ENCODE measurements around the gene MGAT5.
A peak's percentile ranks its signal among the peaks of the same experiment; 100 is the strongest.

The MGAT5 gene

DNA sequence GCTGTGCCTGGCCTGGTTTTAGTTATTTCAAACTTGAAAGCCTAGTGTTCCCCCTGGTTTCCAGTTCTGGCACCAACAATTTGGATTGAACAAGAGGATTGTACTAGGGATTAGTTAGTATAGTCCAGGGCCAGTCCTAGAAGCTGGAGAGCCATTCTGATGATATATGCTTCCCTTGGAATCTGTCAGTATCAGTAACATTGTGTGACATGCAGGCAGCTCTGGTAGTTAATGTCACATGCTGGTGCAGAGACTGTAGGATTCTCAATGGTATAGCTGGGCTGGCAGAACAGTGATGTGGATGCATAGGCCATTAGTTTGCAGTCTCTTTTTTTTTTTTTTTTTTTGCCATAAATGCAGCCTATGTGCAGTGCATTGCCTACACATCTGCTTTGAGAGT lies 3.6 kb downstream of the MGAT5 start:
- DNase-seq, result no peak

DNA sequence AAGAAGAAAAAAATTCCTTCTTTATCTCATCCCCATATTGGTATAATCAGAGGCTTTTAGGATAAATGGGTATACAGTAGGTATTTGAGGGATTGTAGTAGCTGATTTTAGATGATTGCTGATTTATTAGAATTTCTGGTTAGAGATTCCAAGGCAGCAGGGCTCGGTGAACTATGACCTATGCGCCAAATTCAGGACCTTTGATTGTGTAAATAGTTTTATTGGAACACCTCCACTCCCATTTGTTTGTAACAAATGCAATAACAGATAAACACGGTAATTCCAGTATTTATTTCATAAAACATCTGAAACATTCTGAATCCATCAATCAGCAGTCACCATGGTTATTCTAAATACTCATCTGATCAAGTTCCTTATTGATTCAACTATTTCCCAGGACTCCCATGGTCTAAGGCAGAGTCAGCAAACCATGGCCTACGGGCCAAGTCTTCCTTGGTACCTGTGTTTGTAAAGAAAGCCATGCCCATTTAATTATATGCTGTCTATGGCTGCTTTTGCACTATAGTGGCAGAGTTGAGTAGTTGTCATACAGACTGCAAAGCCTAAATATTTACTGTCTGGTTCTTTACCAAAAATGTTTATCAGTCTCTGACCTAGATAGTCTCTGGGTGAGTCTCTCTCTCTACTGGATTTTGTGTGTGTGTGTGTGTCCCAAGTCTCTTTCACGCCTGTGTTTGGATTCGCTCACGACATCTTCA lies 4.3 kb downstream of the MGAT5 start:
- DNase-seq, result no peak

DNA sequence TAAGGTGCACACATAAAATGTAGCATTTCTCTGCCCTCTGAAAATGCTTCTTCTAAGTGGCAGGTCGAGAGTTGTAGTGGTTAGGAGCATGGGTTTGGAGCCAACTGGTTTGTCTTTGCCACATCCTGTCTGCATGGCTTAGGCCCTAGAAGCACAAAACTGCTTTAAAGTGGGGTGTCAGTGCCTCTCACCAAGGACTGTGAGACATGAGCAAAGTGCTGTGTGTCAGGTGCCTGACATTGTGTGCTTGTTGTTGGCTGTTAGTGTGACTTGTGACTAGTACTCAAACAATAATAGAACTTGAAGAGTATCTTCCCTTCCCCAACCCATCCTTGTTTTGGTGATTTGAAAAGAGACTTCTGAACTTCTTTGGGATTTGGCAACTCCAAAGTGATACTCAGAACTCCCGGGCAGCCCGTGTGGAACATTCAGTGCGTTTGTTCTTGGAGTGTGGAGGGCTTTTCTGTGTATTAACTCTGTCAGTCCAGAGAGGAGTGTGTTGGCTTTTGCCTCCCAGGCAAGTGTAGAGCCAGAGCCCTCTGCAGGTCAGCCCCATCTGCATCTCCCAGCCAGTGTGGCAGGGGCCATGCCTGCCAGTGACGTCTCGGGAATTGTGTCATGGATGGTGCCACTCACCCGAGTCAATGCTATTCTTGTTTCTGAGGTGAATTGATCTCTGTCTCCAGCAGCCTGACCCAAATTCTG lies 5.0 kb downstream of the MGAT5 start:
- DNase-seq, result no peak

DNA sequence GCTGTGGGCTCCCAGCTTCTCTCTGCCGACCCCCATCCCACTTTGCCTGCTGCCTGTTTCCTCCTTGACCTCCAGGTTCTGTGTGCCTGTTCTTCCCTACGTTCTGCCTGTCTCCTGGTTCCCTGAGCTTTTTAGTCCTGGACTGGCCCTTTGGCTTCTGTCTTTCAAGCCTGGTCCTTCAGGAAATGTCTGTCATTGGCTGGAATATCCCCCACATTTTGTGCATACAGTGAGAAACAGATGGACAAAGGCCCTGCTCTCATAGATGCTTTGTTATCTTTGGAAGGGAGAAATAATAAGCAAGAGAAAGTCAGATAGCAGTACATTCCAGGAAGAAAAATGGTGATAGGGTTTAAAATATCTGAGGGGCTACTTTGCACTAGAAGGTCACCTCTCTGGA lies 5.7 kb downstream of the MGAT5 start:
- no peak for DNase-seq

DNA sequence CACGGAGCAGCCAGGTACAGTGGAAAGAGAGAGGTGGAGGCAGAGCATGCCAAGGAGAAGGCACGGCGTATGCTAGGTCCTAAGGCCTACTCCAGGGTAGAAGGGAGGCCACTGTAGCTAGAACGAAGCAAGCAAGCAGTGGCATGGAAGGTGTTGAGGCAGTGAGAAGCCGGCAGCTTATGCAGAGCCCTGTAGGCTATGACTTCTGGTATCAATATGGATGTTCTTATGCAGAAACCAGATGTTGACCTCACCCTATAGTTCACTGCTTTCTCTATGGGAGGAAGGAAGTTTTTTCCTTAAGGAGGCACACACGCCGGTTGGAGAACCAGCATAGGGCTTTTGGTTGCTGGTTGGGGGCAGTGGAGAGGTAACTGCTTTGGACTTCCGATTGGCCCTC lies 6.1 kb downstream of the MGAT5 start:
- DNase-seq, result no peak

DNA sequence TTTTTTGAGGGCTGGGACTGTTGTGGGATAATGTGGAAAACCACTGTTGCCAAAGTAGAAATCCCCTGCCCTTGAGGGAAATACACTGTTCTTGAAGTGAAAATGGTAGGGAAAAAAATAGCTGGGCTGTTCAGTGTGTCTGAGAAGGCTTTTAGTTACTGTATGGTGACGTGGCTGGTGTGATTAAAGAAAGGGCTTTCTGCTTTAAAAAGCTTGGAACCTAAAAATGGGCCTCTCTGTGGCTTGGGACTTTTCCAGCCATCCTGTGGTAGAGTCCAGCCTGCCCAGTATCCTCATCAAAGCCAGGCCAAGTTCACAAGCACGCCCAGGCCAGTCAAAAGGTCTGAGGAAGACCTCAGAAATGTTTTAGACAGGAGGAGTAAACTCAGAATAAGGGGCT lies 6.8 kb downstream of the MGAT5 start:
- DNase-seq, result no peak

DNA sequence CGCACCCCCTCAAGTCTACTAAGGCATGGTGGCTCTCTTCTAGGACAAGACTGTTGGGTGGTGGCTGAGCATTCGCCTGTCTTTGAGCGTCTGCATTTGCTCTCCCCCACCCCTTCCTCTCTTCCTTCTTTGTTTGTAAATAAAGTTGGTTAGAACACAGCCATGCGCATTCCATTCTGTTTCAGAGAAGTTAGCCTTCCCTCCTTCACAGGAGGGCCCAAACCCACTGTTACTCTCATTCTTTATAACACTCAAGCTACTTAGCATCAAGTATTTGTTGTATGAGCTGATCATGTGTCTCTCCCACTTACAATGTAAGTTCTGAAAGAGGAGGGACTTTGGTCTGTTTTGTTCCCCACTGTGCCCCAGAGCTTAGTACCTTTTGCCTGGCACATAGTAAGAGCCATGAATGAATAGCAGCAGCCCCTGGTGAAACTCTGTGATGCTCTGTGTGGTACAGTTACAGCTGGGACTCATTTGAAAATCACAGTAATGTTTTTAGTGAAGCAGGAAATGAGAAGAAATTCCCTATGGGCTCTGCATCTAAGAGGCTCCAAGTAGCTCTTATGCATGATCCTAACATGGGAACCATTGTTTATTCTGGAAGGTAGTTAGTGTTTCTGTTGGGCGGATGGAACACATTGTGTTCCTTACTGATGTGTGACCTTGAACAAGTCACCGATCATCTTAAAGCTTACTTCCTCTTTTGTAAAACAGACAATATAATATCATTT lies 7.7 kb downstream of the MGAT5 start:
- peak; percentile 8 for DNase-seq

DNA sequence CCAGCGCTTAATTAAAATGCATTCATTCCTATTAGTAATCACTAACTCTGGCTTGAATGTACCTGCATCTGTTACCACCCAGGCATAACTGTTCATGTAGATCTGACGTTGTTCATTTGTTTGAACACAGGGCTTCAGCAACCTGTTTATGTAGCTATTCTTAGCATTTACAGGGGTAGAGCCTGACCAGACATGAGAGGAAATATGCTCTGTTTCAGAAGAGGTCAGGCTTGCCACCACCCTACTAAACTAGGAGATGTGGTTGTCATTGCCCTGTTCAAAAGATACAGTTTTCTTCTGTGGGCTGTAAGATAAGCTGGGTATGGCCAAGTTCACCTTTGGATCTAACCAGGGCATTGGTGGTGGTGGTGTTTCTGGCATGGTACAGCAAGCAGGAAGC lies 8.8 kb downstream of the MGAT5 start:
- DNase-seq, result no peak

DNA sequence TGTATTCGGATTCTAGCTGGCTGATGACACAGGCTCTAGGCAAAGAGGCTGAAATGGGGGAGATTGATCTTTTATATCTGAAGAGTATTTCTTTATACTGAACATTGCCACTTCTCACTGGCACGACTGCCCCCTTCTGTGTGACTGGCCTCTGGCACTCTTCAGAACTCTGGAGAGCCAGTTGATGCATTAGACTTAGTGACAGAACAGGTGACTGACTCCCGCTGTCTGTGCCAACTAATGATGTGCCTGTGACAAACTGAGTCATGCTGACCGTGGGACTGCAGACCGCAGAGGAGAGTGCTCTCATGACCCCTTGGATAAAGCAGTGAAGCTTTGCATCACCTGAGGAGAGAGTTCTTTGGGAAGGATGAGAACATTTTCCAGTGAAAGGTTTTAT lies 14.4 kb downstream of the MGAT5 start:
- no peak for DNase-seq

DNA sequence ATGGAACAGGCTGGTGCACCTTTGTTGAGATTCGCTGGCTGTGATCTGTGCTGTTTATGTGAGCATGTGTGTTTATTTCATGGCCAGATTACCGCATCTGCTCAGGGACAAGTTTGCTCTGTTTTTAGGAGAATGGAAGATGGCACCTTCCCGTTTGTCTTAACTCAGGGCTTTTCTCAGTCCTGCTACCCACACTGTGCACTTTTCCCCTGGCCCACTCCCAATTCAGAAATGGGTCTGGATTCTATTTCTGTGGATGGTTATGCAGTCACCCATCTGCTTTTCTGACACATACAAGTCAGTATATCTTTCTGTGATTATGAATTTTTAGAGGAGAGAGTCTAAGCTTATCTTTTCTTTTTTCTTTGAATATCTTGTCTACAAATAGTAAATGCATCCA lies 15.4 kb downstream of the MGAT5 start:
- no peak for DNase-seq

DNA sequence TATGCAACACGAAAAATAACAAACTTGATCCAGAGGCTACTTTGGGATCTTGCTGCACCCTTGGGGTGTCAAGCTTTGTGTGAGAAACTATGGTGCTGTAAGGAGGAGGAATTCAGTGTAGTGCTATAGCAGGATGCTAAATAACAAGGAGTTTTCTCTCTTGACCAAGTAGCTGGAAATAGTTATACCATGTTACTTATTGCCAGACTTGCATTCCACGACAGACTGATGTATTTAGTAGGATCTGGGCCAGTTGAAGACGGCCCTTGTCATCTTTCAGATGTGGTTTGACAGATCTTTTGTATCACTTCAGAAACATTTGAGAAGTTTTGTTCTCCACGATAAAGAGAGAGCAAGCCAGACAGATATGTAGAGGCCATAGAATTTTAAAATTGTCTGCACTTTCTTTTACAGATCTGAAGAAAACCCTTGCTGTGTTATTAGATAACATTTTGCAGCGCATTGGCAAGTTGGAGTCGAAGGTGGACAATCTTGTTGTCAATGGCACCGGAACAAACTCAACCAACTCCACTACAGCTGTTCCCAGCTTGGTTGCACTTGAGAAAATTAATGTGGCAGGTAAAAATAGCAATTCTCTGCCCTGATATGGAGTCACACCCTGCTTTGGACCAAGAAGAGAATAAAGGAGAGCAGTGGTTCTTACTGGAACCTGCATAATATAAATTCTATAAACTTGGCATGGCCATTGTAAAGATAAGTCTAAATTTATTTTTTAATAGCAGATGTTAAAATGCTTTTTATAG lies 16.3 kb downstream of the MGAT5 start:
- no peak for DNase-seq

DNA sequence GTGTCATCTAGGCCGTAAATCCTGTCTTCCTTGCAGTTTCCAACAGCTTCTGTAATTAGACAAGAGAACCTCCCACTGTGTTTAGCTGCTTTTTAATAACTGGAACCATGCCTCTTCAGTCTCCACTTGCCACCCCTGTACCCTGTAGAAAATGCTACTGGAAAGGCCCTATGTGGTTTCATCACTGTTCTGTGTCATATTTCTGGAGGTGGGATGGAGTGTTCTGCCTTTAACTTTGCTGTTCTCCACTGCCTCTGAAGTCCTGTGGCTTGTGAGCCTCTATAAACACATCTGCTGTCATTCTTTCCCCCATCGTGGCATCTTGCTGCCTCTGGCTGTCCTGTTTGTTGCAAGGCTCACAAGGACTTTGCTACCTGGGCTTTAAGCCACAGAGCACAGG lies 17.9 kb downstream of the MGAT5 start:
- DNase-seq, result no peak

DNA sequence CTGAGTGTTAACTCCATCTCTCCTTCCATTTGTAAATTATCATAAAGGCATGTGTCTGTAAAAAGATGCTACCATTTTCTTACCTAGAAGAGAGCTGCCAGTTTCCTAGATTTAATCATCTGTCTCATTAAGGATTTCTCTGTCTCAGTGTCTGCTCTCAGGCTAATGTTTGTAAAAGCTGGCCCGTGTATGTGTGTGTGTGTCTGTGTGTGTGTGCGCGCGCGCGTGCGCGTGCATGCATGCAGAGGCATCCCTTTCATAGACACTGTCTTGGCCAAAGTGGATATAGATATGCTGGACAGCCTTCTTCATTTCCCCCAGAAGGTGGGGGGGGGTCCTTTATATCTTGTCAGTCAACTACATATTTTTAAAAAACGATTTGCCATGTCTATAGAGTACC lies 18.9 kb downstream of the MGAT5 start:
- DNase-seq, result no peak

DNA sequence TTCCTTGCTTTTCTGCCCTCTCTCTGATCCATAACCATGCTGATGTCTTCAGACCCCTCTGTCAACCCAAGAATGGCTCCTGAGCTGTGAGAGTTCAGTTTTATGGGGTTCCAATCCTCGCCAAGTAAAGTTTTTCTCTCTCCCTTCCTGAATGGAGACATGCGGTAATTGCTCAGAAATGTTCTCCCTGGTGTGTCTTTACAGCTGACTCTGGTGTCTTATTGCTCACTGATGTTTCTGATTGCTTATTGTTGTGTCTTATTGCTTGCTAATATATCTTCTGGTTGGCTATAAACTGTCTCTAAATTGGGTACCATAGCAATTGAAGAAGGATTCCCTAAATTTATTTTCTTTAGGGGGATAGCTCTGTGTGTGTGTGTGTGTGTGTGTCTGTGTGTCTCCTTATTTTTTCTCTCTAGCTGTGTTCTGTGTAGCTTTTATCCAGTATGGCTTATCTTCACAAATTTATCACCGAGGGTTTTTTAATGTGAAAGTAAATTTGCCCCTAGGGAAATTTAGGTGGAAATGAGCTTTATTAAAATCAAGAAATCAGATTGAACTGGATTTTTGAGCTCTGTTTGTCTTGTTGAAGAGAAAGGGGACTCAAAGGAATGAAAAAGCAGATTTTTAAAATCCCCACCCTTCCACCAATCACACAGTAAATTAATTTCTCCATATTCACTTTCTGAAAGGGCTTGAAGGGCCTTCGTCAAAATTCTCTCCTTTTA lies 19.5 kb downstream of the MGAT5 start:
- no peak for DNase-seq

DNA sequence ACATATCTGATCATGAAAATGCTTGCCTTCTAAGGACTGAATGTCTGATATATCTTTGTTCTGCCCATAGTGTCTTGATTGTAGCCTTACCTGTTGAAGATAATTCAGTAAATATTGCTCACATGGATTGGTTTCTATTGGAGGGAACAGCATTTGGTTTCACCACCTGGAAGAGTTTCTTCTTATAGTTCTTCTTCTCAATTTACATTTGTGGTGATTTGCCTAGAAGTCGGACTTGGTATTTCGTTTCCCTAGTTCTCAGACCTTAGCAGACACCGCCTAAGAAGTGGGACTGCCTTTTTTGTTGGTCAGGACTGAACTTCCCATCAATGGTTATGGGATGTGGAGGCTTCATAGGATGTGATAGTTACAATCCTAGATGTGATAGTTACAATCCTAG lies 20.2 kb downstream of the MGAT5 start:
- no peak for DNase-seq

DNA sequence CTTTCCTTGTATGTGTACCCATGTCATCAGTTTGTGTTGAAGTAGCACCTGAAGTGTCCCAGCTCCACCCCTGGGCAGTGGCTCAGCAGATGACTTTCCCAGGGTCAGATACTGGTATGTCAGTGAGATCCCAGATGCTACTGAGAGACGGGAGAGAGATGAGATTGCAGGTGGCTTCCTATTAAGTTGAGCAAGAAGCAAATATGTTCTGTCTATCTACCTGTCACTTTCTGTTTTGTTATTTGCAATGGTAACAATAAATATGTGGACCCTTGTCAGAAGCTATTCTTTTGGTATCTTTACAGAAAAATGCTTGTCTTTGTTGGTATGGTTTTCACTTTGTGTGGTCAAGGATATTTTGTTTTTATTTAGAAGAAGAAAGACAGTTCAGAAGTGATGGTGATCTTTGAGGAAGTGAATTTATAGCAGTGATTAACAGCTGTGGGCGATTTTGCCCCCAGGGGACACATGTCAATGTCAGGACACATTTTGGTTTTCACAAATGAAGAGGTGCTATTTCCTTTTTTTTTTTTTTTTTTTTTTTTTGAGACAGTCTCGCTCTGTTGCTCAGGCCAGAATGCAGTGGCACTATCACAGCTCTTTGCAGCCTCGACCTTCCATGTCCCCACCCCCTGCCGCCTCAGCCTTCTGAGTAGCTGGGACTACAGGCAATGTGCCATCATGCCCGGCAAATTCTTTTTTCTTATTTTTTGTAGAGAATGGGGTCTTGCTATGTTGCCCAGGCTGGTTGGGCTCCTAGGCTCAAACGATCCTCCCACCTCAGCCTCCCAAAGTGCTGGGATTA lies 21.4 kb downstream of the MGAT5 start:
- no peak for DNase-seq

DNA sequence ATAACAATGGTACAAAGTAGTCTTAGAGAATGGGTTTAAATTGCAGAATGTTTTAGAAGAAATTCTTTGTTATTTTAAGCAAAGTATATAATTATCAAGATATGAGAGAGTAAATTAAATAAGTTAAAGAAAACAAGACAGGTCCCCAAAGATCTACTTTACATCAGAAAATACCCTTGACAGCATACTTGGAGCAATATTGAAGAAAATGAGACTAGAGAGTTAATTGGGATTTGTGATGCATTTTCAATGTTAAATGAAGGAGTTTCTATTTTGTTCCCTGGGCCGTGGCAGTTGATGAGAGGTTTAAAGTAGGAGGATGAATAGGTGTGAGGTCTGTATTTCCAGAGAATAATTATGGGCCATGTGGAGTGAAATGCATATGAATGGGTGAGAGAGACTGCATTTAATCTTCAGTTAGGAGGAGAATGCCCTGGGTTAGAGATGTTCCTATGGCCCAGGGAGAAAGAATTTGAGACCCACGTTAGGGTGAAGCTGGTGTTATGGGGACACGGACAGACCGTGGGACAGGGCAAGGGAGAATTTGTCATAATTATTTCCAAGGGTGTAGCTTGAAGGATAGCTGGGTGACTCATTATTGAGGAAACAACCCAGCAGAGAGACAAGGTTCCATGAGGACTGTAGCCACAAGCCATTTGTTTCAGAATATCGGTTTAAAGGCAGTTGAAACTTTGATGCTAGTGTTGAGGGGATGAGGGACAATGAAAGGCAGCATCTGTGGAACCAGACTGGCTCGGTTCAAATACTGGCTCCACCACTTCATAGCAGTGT lies 22.7 kb downstream of the MGAT5 start:
- no peak for DNase-seq

DNA sequence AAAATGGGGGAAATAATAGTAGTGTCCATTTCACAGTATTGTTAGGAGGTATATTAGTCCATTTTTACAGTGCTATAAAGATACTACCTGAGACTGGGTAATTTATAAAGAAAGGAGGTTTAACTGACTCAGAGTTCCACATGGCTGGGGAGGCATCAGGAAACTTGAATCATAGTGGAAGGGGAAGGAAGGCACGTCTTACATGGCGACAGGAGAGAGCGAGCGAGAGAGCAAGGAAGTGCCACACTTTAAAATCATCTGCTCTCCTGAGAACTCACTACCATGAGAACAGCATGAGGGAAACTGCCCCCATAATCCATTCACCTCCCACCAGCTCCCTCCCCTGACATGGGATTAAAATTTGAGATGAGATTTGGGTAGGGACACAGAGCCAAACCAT lies 23.4 kb downstream of the MGAT5 start:
- no peak for DNase-seq

DNA sequence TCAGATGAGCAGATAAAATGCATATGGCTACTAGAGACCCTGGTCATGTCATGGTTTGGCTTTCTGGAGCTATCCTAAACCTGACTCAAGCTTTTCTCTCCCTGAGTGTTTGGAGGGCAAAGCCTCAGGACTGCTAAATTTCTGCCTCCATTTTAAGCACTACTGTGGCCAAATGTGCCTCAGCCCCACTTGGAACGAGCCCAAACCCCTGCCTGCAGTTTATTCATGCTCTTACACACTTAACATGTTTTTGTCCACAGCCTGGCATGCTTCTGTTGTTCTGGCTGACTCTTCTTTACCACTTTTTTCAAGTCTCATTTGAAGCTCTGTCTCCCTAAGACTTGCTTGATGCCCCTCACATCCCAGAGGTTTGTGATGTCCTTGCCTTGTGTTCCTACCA lies 24.7 kb downstream of the MGAT5 start:
- DNase-seq, result no peak

DNA sequence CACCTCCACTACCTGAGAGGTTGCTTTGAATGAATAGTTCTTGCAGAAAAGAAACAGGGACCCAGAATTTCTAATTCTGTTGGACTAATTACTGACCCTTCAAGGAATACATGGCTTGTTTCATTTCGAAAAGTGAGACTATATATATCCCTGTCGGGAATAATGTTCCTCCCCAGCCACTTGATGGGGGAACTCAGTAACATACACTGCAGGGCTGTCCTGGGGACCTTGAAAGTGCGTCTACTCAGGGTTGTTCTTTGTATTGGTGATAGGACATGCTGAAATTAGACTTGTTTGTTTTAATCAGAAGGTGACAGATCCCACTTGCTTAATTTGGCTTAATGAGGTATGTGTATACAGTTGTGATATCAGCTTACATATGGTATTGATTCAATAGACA lies 25.5 kb downstream of the MGAT5 start:
- DNase-seq, result no peak

DNA sequence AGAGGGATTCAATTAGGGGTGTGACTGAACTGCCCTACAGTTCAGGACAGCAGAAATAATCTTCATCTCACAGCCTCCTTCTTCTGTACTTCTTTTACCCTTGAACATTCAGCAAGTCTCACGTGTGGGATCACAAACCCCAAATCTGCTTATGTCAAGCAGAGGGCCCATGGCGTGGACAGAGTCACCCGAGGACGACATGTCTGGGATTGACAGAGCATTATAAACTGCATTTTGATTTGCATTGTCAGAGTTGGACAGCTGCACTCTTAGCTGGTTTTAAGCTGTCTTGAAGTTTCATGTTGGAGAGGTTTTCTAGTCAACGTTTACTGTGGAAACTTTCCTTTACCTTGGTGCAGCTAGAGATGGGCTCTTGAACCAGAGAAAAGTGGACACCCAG lies 26.4 kb downstream of the MGAT5 start:
- no peak for DNase-seq

Data from DMS79 treated with DMSO at 0.1 percent for 48 hours (cell line).